ENCODE measurements around the gene UNC5C. TPM values are rescaled to one million over a fixed set of nuclear protein-coding genes. Genes with fewer than 3 reads are reported as not detected.

The UNC5C gene
- total and polyA plus RNA-seq, 2 of the 8 experiments (the other 6 are each of a cell fraction or from before 2014, with no cell fraction given): 0.30 to 1.3 TPM

DNA sequence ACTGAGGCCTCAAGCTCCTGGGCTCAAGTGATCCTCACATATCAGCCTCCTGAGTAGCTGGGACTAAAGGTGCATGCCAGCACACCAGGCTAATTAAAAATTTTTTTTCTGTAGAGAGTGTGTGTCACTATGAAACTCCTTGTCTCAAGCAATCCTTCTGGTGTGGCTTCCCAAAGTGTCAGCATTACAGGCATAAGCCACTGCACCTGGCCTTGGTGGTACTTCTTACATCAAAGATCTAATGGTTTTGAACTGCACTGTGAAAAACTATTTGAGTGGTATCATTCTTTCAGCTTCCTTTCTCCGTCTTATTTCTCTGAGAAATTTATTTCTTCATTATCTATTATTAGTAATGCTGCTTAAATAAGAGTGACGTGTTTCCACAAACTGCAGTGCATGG is 98.5 kb downstream of the UNC5C start:
- no peak overlapping the region for H4K5ac ChIP-seq (ENCODE audit: insufficient read length, low read depth, low read length)
- no peak overlapping the region for H2BK5ac ChIP-seq (ENCODE audit: low read depth, low read length)
- H2BK20ac ChIP-seq (ENCODE audit: low read length): no peak overlapping the region
- H3K27me3 ChIP-seq (replicated peaks in 1 of 4; ENCODE audit: control insufficient read depth in 3 of 4, extremely low read depth in 1 of 4, insufficient read depth in 3 of 4, low read length in 3 of 4): no peaks in the 10 kb centered on the region
- no peak overlapping the region for H3K23ac ChIP-seq (ENCODE audit: insufficient read length)
- no peak overlapping the region for H4K8ac ChIP-seq (ENCODE audit: extremely low read depth, insufficient read depth, low read length)
- no peak overlapping the region for H3K4me2 ChIP-seq (ENCODE audit: insufficient read depth in 1 of 2, low read depth in 2 of 2, low read length in 2 of 2)
- H3K9ac ChIP-seq (replicated peaks in 1 of 4; ENCODE audit: extremely low read depth in 1 of 4, low read depth in 3 of 4, low read length in 3 of 4): no peak overlapping the region
- no peak overlapping the region for H2BK120ac ChIP-seq (replicated peaks; ENCODE audit: low read depth, low read length)
- H3K79me2 ChIP-seq (ENCODE audit: control insufficient read depth in 1 of 2, insufficient read depth in 2 of 2, low read length in 2 of 2): no peaks in the 10 kb centered on the region
- WGBS, 2 experiments (ENCODE audit: extremely low coverage in 1 of 2, insufficient coverage in 1 of 2, insufficient read length in 1 of 2, insufficient replicate concordance in 2 of 2, low coverage in 1 of 2, low lambda C conversion rate in 2 of 2, missing lambda C conversion rate in 1 of 2): 88% methylated on average over 2 of the region's 2 CpGs; no CpG with 5 or more reads in 1 of the 2 experiments
- H3K79me1 ChIP-seq (ENCODE audit: low read depth, low read length): no peaks in the 10 kb centered on the region
- no peaks in the 10 kb centered on the region for H4K20me1 ChIP-seq (replicated peaks in 1 of 2; ENCODE audit: control insufficient read depth in 1 of 2, insufficient read depth in 2 of 2, low read length in 2 of 2)
- H2BK12ac ChIP-seq (ENCODE audit: low read depth, low read length): no peak overlapping the region
- no peak overlapping the region for H3K56ac ChIP-seq (replicated peaks; ENCODE audit: insufficient read length, low read depth, low read length)
- no peak overlapping the region for H3K14ac ChIP-seq (ENCODE audit: insufficient read length)
- no peaks in the 10 kb centered on the region for H3K36me3 ChIP-seq (ENCODE audit: control insufficient read depth in 2 of 4, insufficient read depth in 4 of 4, low read length in 3 of 4)
- POLR2A ChIA-PET (ENCODE audit: partially characterized antibody): no interaction called here
- H4K91ac ChIP-seq (replicated peaks; ENCODE audit: insufficient read length, low read length): no peak overlapping the region
- no peaks in the 10 kb centered on the region for H3K4me1 ChIP-seq (replicated peaks in 1 of 4; ENCODE audit: control insufficient read depth in 3 of 4, insufficient read depth in 4 of 4, low read length in 3 of 4)
- H2AFZ ChIP-seq (ENCODE audit: low read length): no peak overlapping the region
- H3K4me3 ChIP-seq (ENCODE audit: extremely low read depth in 1 of 4, insufficient read depth in 2 of 4, low read depth in 3 of 4, low read length in 4 of 4): no peak overlapping the region
- no peak overlapping the region for H2BK15ac ChIP-seq (ENCODE audit: low read length)
- no peak overlapping the region for H3K18ac ChIP-seq (ENCODE audit: extremely low read depth, low read length)
- DNase-seq (ENCODE audit: low read depth in 1 of 2, low spot score in 2 of 2) (no peak), FAIRE-seq (no peak)
- no peak overlapping the region for H3K4ac ChIP-seq (replicated peaks; ENCODE audit: insufficient read length, low read depth, low read length)
- H2AK5ac ChIP-seq (ENCODE audit: low read depth, low read length): no peak overlapping the region
- H3K9me3 ChIP-seq (ENCODE audit: insufficient read depth in 2 of 2, low read depth in 1 of 2, low read length in 1 of 2): no peaks in the 10 kb centered on the region
- H3K23me2 ChIP-seq (ENCODE audit: low read depth, low read length): 0 out of 2 replicates have a peak, but pooled peaks cover 2% of the 10 kb centered on the region
- CTCF ChIA-PET (ENCODE audit: partially characterized antibody): interaction anchor here (1.0 kb wide), 1 partner anchor 272 kb away, joined by 3 read pairs; no protein-coding TSS in a partner anchor
- H3K27ac ChIP-seq (ENCODE audit: low read depth, low read length): no peak overlapping the region
- TF ChIP-seq SRF (IDR thresholded peaks at IDR 0.05; ENCODE audit: low read depth, low read length) (no peak), HDAC6 (IDR thresholded peaks at IDR 0.05; ENCODE audit: low read depth, low read length) (no peak), CHD1 (IDR thresholded peaks at IDR 0.05; ENCODE audit: low read depth, low read length) (no peak), RAD21 (IDR thresholded peaks at IDR 0.05 in 1 of 2, conservative IDR thresholded peaks at IDR 0.05 in 1 of 2; ENCODE audit: low read depth in 2 of 2, low read length in 2 of 2) (no peak), ASH2L (IDR thresholded peaks at IDR 0.05; ENCODE audit: low read length) (no peak), SUZ12 (IDR thresholded peaks at IDR 0.05; ENCODE audit: low read length) (no peak), JUN (IDR thresholded peaks at IDR 0.05; ENCODE audit: low read depth, low read length) (no peak), KDM5A (IDR thresholded peaks at IDR 0.05; ENCODE audit: low read length) (no peak)
- TF ChIP-seq, protein P1, sequence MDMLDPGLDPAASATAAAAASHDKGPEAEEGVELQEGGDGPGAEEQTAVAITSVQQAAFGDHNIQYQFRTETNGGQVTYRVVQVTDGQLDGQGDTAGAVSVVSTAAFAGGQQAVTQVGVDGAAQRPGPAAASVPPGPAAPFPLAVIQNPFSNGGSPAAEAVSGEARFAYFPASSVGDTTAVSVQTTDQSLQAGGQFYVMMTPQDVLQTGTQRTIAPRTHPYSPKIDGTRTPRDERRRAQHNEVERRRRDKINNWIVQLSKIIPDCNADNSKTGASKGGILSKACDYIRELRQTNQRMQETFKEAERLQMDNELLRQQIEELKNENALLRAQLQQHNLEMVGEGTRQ (IDR thresholded peaks at IDR 0.05; ENCODE audit: low read length): no peak
- TF ChIP-seq, protein P2, sequence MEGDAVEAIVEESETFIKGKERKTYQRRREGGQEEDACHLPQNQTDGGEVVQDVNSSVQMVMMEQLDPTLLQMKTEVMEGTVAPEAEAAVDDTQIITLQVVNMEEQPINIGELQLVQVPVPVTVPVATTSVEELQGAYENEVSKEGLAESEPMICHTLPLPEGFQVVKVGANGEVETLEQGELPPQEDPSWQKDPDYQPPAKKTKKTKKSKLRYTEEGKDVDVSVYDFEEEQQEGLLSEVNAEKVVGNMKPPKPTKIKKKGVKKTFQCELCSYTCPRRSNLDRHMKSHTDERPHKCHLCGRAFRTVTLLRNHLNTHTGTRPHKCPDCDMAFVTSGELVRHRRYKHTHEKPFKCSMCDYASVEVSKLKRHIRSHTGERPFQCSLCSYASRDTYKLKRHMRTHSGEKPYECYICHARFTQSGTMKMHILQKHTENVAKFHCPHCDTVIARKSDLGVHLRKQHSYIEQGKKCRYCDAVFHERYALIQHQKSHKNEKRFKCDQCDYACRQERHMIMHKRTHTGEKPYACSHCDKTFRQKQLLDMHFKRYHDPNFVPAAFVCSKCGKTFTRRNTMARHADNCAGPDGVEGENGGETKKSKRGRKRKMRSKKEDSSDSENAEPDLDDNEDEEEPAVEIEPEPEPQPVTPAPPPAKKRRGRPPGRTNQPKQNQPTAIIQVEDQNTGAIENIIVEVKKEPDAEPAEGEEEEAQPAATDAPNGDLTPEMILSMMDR (IDR thresholded peaks at IDR 0.05; ENCODE audit: control extremely low read depth in 1 of 3, insufficient read depth in 1 of 3, low read depth in 1 of 3, low read length in 3 of 3): no peak
